Left ventricle myocardium inferior (tissue), 1 donor: ENCODE measurements around the gene COL26A1. TPM values are rescaled to one million over a fixed set of nuclear protein-coding genes. Genes with fewer than 3 reads are reported as not detected.

Experiments
- DNase-seq: peaks from one replicate; pipeline ENCODE4 v3.0.0-alpha.2; 2020
- H3K27ac ChIP-seq: fragments of 200-600 bp; replicated peaks from 2 replicates; pipeline ENCODE4 v1.8.0; 2021
- H3K27me3 ChIP-seq: fragments of 200-600 bp; 2 replicates; pipeline ENCODE4 v1.8.0; 2021; ENCODE audit warnings: low read depth
- H3K36me3 ChIP-seq: fragments of 200-600 bp; 2 replicates; pipeline ENCODE4 v1.8.0; 2021
- H3K4me1 ChIP-seq: fragments of 200-600 bp; 2 replicates; pipeline ENCODE4 v1.8.0; 2021
- H3K4me3 ChIP-seq: fragments of 200-600 bp; 2 replicates; pipeline ENCODE4 v1.8.0; 2021; ENCODE audit warnings: mild to moderate bottlenecking, moderate library complexity
- H3K9me3 ChIP-seq: fragments of 200-600 bp; replicated peaks from 2 replicates; pipeline ENCODE4 v1.8.0; 2021
- CTCF ChIP-seq: fragments of 200-600 bp; IDR thresholded peaks from 2 replicates; pipeline ENCODE4 v1.8.0; 2021; ENCODE audit warnings: antibody characterized with exemption, mild to moderate bottlenecking, borderline replicate concordance
- intact Hi-C: fragments of 100-400 bp; cut with micrococcal nuclease; formaldehyde crosslinking; loops from one replicate; pipeline ENCODE4 v1.11.0; 2022
- total RNA-seq: library from RNA; stranded (reverse); fragmentation: NEBNext Ultra II Directional; extraction: Animal tissue kit (Norgen Biotek cat#: 25700); gene quantifications from one replicate; pipeline ENCODE4 v1.2.1, GENCODE V29; 2021
- donor health status: DM: no; HTN: yes; CAD: no; lungs with severe emphysema.

Gene COL26A1
- total RNA-seq, 1 donor from 2014 or later = not detected

- DNase-seq = no peak
- peaks cover 68% of the 10 kb centered on the region for H3K27me3 ChIP-seq
- no peak overlapping the region for H3K4me3 ChIP-seq
- H3K4me1 ChIP-seq = no peaks in the 10 kb centered on the region
- intact Hi-C loops = no loop called here
- H3K36me3 ChIP-seq = no peaks in the 10 kb centered on the region
- no peak for TF ChIP-seq CTCF
- H3K9me3 ChIP-seq = no peaks in the 10 kb centered on the region
- H3K27ac ChIP-seq = no peak overlapping the region
Observed at GRCh38 chr7:101550641-101551541, 188.2 kb downstream of the COL26A1 start.

- Histone ChIP-seq H3K27ac (no peak overlapping the region), H3K4me1 (no peaks in the 10 kb centered on the region), H3K27me3 (peaks cover 69% of the 10 kb centered on the region), H3K36me3 (no peaks in the 10 kb centered on the region), H3K4me3 (no peak overlapping the region), H3K9me3 (no peaks in the 10 kb centered on the region)
- intact Hi-C loops = no loop called here
- no peak for DNase-seq
- no peak for TF ChIP-seq CTCF
Observed at GRCh38 chr7:101553018-101553770, 190.5 kb downstream of the COL26A1 start.

- Histone ChIP-seq H3K9me3 (no peaks in the 10 kb centered on the region), H3K27me3 (peaks cover 64% of the 10 kb centered on the region), H3K36me3 (no peaks in the 10 kb centered on the region), H3K4me3 (no peak overlapping the region), H3K27ac (no peak overlapping the region), H3K4me1 (no peaks in the 10 kb centered on the region)
- intact Hi-C loops = no loop called here
- no peak for TF ChIP-seq CTCF
- no peak for DNase-seq
Observed at GRCh38 chr7:101553771-101554445, 191.2 kb downstream of the COL26A1 start.

GRCh38 chr7:101554584-101555268 is 192.1 kb downstream of the COL26A1 start:
- intact Hi-C loops = no loop called here
- Histone ChIP-seq H3K27ac (no peak overlapping the region), H3K4me1 (no peaks in the 10 kb centered on the region), H3K36me3 (no peaks in the 10 kb centered on the region), H3K9me3 (no peaks in the 10 kb centered on the region), H3K27me3 (peaks cover 64% of the 10 kb centered on the region), H3K4me3 (no peak overlapping the region)
- no peak for DNase-seq
- no peak for TF ChIP-seq CTCF

GRCh38 chr7:101555269-101555920 is 192.7 kb downstream of the COL26A1 start:
- Histone ChIP-seq H3K27me3 (peaks cover 64% of the 10 kb centered on the region), H3K4me1 (no peaks in the 10 kb centered on the region), H3K9me3 (no peaks in the 10 kb centered on the region), H3K4me3 (no peak overlapping the region), H3K36me3 (no peaks in the 10 kb centered on the region), H3K27ac (no peak overlapping the region)
- no peak for DNase-seq
- TF ChIP-seq CTCF = no peak
- intact Hi-C loops = no loop called here
